Measurements from ENCODE around the gene SMCO2. TPM values are rescaled to one million over a fixed set of nuclear protein-coding genes. Genes with fewer than 3 reads are reported as not detected.

The SMCO2 gene
- total RNA-seq, 1 donor from 2014 or later = not detected

DNA sequence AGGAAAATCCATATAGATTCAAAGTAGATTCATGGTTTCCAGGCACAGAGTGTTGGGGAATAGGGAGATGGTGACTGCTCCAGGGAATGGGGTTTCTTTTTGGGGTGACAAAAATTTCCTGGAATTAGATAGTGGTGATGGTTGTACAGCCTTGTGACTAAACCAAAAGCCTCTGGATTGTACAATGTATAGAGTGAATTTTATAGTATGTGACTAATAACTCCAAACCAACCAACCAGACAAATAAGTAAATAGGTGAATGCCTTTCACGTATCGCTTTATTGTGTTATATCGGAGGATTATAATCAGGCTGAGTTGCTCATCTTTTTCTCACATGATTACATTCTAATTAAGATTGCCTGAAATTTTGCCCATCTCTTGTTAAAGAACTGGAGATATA, 52.8 kb downstream of the SMCO2 start:
- Mint-ChIP-seq H3K27me3 (ENCODE audit: low read depth) (no peaks in the 10 kb centered on the region), H3K36me3 (no peaks in the 10 kb centered on the region), H3K4me1 (no peaks in the 10 kb centered on the region), H3K4me3 (no peak overlapping the region), H3K27ac (no peak overlapping the region), H3K9me3 (peaks cover 11% of the 10 kb centered on the region)
- TF ChIP-seq, protein P1, sequence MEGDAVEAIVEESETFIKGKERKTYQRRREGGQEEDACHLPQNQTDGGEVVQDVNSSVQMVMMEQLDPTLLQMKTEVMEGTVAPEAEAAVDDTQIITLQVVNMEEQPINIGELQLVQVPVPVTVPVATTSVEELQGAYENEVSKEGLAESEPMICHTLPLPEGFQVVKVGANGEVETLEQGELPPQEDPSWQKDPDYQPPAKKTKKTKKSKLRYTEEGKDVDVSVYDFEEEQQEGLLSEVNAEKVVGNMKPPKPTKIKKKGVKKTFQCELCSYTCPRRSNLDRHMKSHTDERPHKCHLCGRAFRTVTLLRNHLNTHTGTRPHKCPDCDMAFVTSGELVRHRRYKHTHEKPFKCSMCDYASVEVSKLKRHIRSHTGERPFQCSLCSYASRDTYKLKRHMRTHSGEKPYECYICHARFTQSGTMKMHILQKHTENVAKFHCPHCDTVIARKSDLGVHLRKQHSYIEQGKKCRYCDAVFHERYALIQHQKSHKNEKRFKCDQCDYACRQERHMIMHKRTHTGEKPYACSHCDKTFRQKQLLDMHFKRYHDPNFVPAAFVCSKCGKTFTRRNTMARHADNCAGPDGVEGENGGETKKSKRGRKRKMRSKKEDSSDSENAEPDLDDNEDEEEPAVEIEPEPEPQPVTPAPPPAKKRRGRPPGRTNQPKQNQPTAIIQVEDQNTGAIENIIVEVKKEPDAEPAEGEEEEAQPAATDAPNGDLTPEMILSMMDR (IDR thresholded peaks at IDR 0.05; ENCODE audit: unreplicated experiment) = no peak
- DNase-seq (ENCODE audit: low spot score in 2 of 2, unreplicated experiment in 2 of 2) = no peak

DNA sequence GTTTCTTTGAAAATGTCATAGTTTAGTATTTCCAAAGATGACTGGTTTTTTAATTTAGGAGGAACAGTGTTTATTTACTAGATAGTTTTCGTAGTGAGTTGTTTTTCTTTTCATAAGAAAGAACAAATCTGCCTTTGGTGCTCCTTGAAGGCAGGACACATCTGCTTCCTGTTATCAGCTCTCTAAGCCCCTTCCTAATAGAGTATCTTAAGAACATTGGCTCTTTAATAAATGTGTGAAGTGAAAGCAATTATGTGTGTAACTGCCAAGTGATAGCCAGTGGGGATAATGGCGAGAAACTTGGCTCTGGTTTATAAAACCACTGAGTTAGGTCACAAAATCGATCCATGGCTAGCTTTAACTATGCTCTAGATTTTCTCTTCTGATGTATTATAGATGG, 54.0 kb downstream of the SMCO2 start:
- DNase-seq (ENCODE audit: low spot score in 2 of 2, unreplicated experiment in 2 of 2) = no peak
- Mint-ChIP-seq H3K27ac (no peak overlapping the region), H3K4me1 (peaks cover under 1% of the 10 kb centered on the region), H3K36me3 (no peaks in the 10 kb centered on the region), H3K27me3 (ENCODE audit: low read depth) (no peaks in the 10 kb centered on the region), H3K4me3 (no peak overlapping the region), H3K9me3 (peaks cover 11% of the 10 kb centered on the region)
- TF ChIP-seq, protein P1 (IDR thresholded peaks at IDR 0.05; ENCODE audit: unreplicated experiment) = no peak

DNA sequence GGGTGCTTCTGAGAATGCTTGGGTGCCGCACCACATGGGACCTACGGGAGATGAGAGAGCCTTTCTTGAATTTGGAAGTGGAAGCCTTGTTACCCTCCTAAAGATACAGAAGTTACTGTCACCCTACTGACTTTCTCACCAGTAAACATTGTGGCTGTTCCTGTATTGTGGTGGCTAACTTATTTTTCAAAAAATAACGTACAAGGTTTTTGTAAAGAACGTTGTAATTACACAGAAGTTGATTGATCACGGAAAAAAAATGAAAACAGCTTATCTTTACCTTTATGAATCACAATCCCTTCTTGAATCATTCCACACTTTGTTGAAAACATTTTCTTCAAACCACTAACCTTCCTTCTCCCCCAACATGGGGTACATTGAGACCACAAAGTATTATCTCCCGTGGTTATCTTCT, 55.5 kb downstream of the SMCO2 start:
- Mint-ChIP-seq H3K4me1 (peaks cover 3% of the 10 kb centered on the region), H3K4me3 (no peak overlapping the region), H3K27ac (no peak overlapping the region), H3K36me3 (no peaks in the 10 kb centered on the region), H3K27me3 (ENCODE audit: low read depth) (no peaks in the 10 kb centered on the region), H3K9me3 (peaks cover 15% of the 10 kb centered on the region)
- TF ChIP-seq, protein P1 (IDR thresholded peaks at IDR 0.05; ENCODE audit: unreplicated experiment) = no peak
- no peak for DNase-seq (ENCODE audit: low spot score in 2 of 2, unreplicated experiment in 2 of 2)

DNA sequence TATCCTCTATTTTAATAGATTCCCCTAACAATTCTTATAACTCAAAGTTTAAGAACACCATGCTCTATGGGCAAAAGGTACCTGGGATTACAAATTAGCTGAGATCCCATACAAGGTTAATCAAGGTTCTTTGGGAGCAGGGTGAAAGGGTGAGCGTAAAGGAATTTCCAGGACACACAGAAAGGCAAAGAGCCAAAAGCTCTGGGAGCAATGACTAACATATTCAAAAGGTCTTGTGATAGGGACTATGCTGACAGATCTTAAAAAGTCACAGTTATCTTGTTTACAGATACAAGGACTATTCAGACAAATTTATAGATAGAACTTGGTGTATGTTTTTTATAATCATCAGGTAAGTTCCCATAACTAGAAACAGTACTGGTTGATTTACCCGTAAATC, 58.0 kb downstream of the SMCO2 start:
- no peak for DNase-seq (ENCODE audit: low spot score in 2 of 2, unreplicated experiment in 2 of 2)
- TF ChIP-seq, protein P1 (IDR thresholded peaks at IDR 0.05; ENCODE audit: unreplicated experiment) = no peak
- Mint-ChIP-seq H3K4me3 (no peak overlapping the region), H3K9me3 (peaks cover 12% of the 10 kb centered on the region), H3K36me3 (no peaks in the 10 kb centered on the region), H3K27ac (no peak overlapping the region), H3K27me3 (ENCODE audit: low read depth) (no peaks in the 10 kb centered on the region), H3K4me1 (peaks cover 3% of the 10 kb centered on the region)

DNA sequence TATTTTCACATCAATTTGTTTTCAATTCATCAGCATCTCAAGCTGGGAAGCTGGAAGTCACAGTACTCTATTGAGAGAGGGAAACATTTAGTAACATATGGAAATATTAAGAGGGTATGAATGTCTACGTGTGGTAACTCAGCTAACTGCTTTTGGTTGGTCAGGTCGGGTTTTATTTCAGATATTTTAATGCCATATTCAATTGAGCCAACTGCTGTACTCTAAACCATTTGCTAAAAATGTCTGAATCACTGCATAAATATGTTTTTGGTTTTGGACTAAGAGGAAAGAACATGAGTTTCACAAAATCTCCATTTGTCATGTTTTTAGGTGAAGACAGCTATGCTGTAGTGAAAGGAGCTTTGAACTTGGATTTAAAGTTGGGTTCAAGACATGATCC, 58.6 kb downstream of the SMCO2 start:
- H3K27ac Mint-ChIP-seq = no peak overlapping the region
- no peak overlapping the region for H3K4me3 Mint-ChIP-seq
- TF ChIP-seq, protein P1 (IDR thresholded peaks at IDR 0.05; ENCODE audit: unreplicated experiment) = no peak
- peaks cover 3% of the 10 kb centered on the region for H3K4me1 Mint-ChIP-seq
- H3K27me3 Mint-ChIP-seq (ENCODE audit: low read depth) = no peaks in the 10 kb centered on the region
- peaks cover 12% of the 10 kb centered on the region for H3K9me3 Mint-ChIP-seq
- DNase-seq (ENCODE audit: low spot score in 2 of 2, unreplicated experiment in 2 of 2) = no peak
- no peaks in the 10 kb centered on the region for H3K36me3 Mint-ChIP-seq

DNA sequence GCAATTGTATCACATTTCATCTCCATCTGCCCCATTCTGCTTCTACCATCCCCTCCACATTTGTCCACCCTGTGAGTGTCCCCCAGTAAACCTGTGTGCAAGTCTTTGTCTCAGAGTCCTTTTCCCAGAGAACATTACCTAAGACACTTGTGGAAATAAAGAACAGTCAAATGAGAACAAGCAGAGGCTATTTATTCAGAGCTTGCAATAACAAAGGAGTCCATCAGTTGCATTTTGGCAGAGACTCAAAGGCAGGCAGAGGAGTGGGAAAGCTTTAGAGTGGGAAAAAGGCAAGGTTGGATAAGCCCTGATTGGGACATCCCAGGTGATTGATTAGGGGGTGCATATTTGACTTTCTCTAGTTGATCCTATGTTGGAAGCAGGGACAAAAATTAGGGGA, 59.2 kb downstream of the SMCO2 start:
- no peak overlapping the region for H3K27ac Mint-ChIP-seq
- peaks cover 12% of the 10 kb centered on the region for H3K9me3 Mint-ChIP-seq
- DNase-seq (ENCODE audit: low spot score in 2 of 2, unreplicated experiment in 2 of 2) = no peak
- H3K4me1 Mint-ChIP-seq = peaks cover 7% of the 10 kb centered on the region
- no peaks in the 10 kb centered on the region for H3K36me3 Mint-ChIP-seq
- TF ChIP-seq, protein P1 (IDR thresholded peaks at IDR 0.05; ENCODE audit: unreplicated experiment) = no peak
- no peaks in the 10 kb centered on the region for H3K27me3 Mint-ChIP-seq (ENCODE audit: low read depth)
- H3K4me3 Mint-ChIP-seq = no peak overlapping the region

All from mesothelial cell of epicardium (in vitro differentiated cells).